KMS-11 (cell line): Measurements from ENCODE around the gene SSBP1.

Experiments used
- H2AFZ ChIP-seq: fragments of 200-600 bp; sonication (generic); 2 replicates; pipeline ENCODE4 v1.6.1; 2016; ENCODE audit warnings: antibody characterized with exemption, mixed run types, low read depth
- H3K27ac ChIP-seq: fragments of 200-600 bp; sonication (generic); 2 replicates; pipeline ENCODE4 v1.6.1; 2016; ENCODE audit warnings: mild to moderate bottlenecking, mixed run types
- H3K27me3 ChIP-seq: fragments of 200-600 bp; sonication (generic); 2 replicates; pipeline ENCODE4 v1.6.1; 2017; ENCODE audit warnings: mild to moderate bottlenecking, low read depth, mixed run types, moderate library complexity; ENCODE audit not compliant: insufficient read depth
- H3K36me3 ChIP-seq: fragments of 200-600 bp; sonication (generic); 2 replicates; pipeline ENCODE4 v1.6.1; 2017; ENCODE audit warnings: mild to moderate bottlenecking, mixed run types; ENCODE audit not compliant: insufficient read depth
- H3K4me1 ChIP-seq: fragments of 200-600 bp; sonication (generic); 2 replicates; pipeline ENCODE4 v1.6.1; 2016; ENCODE audit warnings: mild to moderate bottlenecking, low read depth, mixed run types; ENCODE audit not compliant: poor library complexity, severe bottlenecking
- H3K4me2 ChIP-seq: fragments of 200-600 bp; sonication (generic); 2 replicates; pipeline ENCODE4 v1.7.0; 2016; ENCODE audit warnings: mild to moderate bottlenecking, mixed run types
- H3K4me3 ChIP-seq: fragments of 200-600 bp; sonication (generic); IDR thresholded peaks from 2 replicates; pipeline ENCODE4 v1.6.1; 2017; ENCODE audit warnings: low read depth, low read length, mixed read lengths; ENCODE audit not compliant: insufficient read depth
- H3K79me2 ChIP-seq: fragments of 200-600 bp; sonication (generic); 2 replicates; pipeline ENCODE4 v1.6.1; 2016; ENCODE audit warnings: low read depth, mixed run types; ENCODE audit not compliant: insufficient read depth
- H3K9ac ChIP-seq: fragments of 200-600 bp; sonication (generic); 2 replicates; pipeline ENCODE4 v1.6.1; 2016; ENCODE audit warnings: mild to moderate bottlenecking, mixed run types
- H4K20me1 ChIP-seq: fragments of 200-600 bp; sonication (generic); 2 replicates; pipeline ENCODE4 v1.6.1; 2016; ENCODE audit warnings: mild to moderate bottlenecking, mixed run types; ENCODE audit not compliant: insufficient read depth
- TF ChIP-seq, protein P1 (sequence below): fragments of 200-600 bp; sonication (generic); conservative IDR thresholded peaks from 2 replicates; pipeline ENCODE4 v1.6.1; 2017; ENCODE audit warnings: low read depth, mild to moderate bottlenecking, antibody characterized with exemption, low read length, moderate library complexity, mixed read lengths

Gene SSBP1

GRCh38 chr7:141738592-141739013 lies 445 bp downstream of the SSBP1 start:
- H3K27me3 ChIP-seq, result no peaks in the 10 kb centered on the region
- no peaks in the 10 kb centered on the region for H4K20me1 ChIP-seq
- H3K79me2 ChIP-seq, result peaks cover 32% of the 10 kb centered on the region
- peak overlapping the region; percentile 69 for H3K4me3 ChIP-seq
- peak overlapping the region; percentile 68 for H3K9ac ChIP-seq
- H2AFZ ChIP-seq, result peak overlapping the region; percentile 54
- peak overlapping the region; percentile 80 for H3K27ac ChIP-seq
- H3K36me3 ChIP-seq, result peaks cover 21% of the 10 kb centered on the region; the same call in 1 of the 2 replicates
- peak overlapping the region; percentile 84 for H3K4me2 ChIP-seq
- peaks cover 28% of the 10 kb centered on the region for H3K4me1 ChIP-seq
- TF ChIP-seq, protein P1, sequence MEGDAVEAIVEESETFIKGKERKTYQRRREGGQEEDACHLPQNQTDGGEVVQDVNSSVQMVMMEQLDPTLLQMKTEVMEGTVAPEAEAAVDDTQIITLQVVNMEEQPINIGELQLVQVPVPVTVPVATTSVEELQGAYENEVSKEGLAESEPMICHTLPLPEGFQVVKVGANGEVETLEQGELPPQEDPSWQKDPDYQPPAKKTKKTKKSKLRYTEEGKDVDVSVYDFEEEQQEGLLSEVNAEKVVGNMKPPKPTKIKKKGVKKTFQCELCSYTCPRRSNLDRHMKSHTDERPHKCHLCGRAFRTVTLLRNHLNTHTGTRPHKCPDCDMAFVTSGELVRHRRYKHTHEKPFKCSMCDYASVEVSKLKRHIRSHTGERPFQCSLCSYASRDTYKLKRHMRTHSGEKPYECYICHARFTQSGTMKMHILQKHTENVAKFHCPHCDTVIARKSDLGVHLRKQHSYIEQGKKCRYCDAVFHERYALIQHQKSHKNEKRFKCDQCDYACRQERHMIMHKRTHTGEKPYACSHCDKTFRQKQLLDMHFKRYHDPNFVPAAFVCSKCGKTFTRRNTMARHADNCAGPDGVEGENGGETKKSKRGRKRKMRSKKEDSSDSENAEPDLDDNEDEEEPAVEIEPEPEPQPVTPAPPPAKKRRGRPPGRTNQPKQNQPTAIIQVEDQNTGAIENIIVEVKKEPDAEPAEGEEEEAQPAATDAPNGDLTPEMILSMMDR, result peak; percentile 57

- Histone ChIP-seq H3K4me3 (no peak overlapping the region), H3K79me2 (peaks cover 32% of the 10 kb centered on the region), H2AFZ (no peak overlapping the region), H4K20me1 (no peaks in the 10 kb centered on the region), H3K27me3 (no peaks in the 10 kb centered on the region), H3K4me1 (peaks cover 28% of the 10 kb centered on the region), H3K36me3 (peaks cover 25% of the 10 kb centered on the region; the same call in 1 of the 2 replicates), H3K9ac (peak overlapping the region; percentile 68; the same call in 1 of the 2 replicates), H3K4me2 (peak overlapping the region; percentile 84), H3K27ac (no peak overlapping the region)
- TF ChIP-seq, protein P1, result no peak
Measured at GRCh38 chr7:141739250-141739649, 1.1 kb downstream of the SSBP1 start.

- TF ChIP-seq, protein P1, result no peak
- Histone ChIP-seq H3K79me2 (peaks cover 35% of the 10 kb centered on the region), H3K4me2 (no peak overlapping the region), H3K27ac (no peak overlapping the region), H4K20me1 (no peaks in the 10 kb centered on the region), H3K36me3 (peaks cover 51% of the 10 kb centered on the region), H3K4me3 (no peak overlapping the region), H3K9ac (no peak overlapping the region), H3K4me1 (peaks cover 21% of the 10 kb centered on the region), H3K27me3 (no peaks in the 10 kb centered on the region), H2AFZ (no peak overlapping the region)
Measured at GRCh38 chr7:141742229-141742628, 4.1 kb downstream of the SSBP1 start.

DNA sequence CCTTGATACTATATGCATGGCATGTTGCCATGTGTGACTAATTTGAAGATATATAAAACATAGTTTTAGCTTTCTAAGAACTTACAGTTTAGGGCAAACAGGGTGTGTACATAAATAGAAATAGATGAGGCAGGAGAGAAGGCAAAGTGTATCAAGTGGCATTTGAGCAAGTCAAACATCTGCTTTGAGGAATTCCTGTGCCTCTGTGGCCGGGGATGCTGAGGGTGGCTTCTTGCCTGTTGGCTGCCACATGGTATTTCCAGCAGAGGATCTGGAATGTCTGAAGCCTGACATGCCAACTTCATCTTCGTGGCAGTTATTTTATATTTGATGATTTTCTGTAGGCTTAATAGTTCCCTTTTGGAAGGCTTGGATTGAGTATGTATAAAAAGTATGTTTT lies 6.0 kb downstream of the SSBP1 start:
- TF ChIP-seq, protein P1, result no peak

More for the DNA sequence above, 6.0 kb downstream of the SSBP1 start:
- Histone ChIP-seq H3K27me3 (no peaks in the 10 kb centered on the region), H3K36me3 (peaks cover 61% of the 10 kb centered on the region), H2AFZ (no peak overlapping the region), H3K4me2 (no peak overlapping the region), H3K9ac (no peak overlapping the region), H4K20me1 (no peaks in the 10 kb centered on the region), H3K4me3 (no peak overlapping the region), H3K79me2 (peaks cover 25% of the 10 kb centered on the region), H3K27ac (no peak overlapping the region), H3K4me1 (peaks cover 17% of the 10 kb centered on the region)
